Left renal pelvis (tissue), 4 donors: Measurements from ENCODE around the gene VWA3B. TPM values are rescaled to one million over a fixed set of nuclear protein-coding genes. Genes with fewer than 3 reads are reported as not detected.
A peak's percentile ranks its signal among the peaks of the same experiment; 100 is the strongest.

Source experiments
- DNase-seq, 4 donors: peaks; one replicate each; pipeline ENCODE4 v3.0.0-alpha.2; 2013; ENCODE audit warnings: low read depth in 4 of 4, low spot score in 3 of 4
- polyA plus RNA-seq, 4 donors: library from polyadenylated mRNA; unstranded; fragments of 120-200 nt; gene quantifications; one replicate each; pipeline ENCODE4 v1.2.1, GENCODE V29; 2013; ENCODE audit not compliant: insufficient read length in 4 of 4

VWA3B gene
- polyA plus RNA-seq, 4 donors, result 0.26 to 0.94 (median 0.70) TPM

- no peak for DNase-seq
Measured at GRCh38 chr2:98170076-98170475, 83.1 kb downstream of the VWA3B start.

GRCh38 chr2:98172150-98172765 lies 85.3 kb downstream of the VWA3B start:
- no peak for DNase-seq

GRCh38 chr2:98172951-98173350 lies 86.0 kb downstream of the VWA3B start:
- no peak for DNase-seq

- DNase-seq, result no peak
Measured at GRCh38 chr2:98175811-98176210, 88.8 kb downstream of the VWA3B start.

GRCh38 chr2:98177286-98177685 lies 90.3 kb downstream of the VWA3B start:
- no peak for DNase-seq

- DNase-seq, result no peak
Measured at GRCh38 chr2:98177986-98178385, 91.0 kb downstream of the VWA3B start.

GRCh38 chr2:98180456-98180855 lies 93.5 kb downstream of the VWA3B start:
- no peak for DNase-seq

- no peak for DNase-seq
Measured at GRCh38 chr2:98181346-98181745, 94.4 kb downstream of the VWA3B start.

GRCh38 chr2:98185801-98186200 lies 98.8 kb downstream of the VWA3B start:
- no peak for DNase-seq

GRCh38 chr2:98187194-98187593 lies 100.2 kb downstream of the VWA3B start:
- no peak for DNase-seq

GRCh38 chr2:98188351-98189046 lies 101.5 kb downstream of the VWA3B start:
- no peak for DNase-seq

GRCh38 chr2:98191883-98192282 lies 104.9 kb downstream of the VWA3B start:
- DNase-seq, result no peak

GRCh38 chr2:98201576-98201975 lies 114.6 kb downstream of the VWA3B start:
- DNase-seq, result no peak

GRCh38 chr2:98205889-98206288 lies 118.9 kb downstream of the VWA3B start:
- no peak for DNase-seq

- DNase-seq, result peak; percentile 18 to 25 (median 20)
Measured at GRCh38 chr2:98212092-98213000, 125.4 kb downstream of the VWA3B start.

- no peak for DNase-seq
Measured at GRCh38 chr2:98216616-98217015, 129.6 kb downstream of the VWA3B start.

- DNase-seq, result no peak
Measured at GRCh38 chr2:98219152-98219551, 132.2 kb downstream of the VWA3B start.

GRCh38 chr2:98233941-98234340 lies 147.0 kb downstream of the VWA3B start:
- DNase-seq, result no peak

GRCh38 chr2:98234776-98235175 lies 147.8 kb downstream of the VWA3B start:
- DNase-seq, result no peak

GRCh38 chr2:98236935-98237334 lies 150.0 kb downstream of the VWA3B start:
- DNase-seq, result no peak

GRCh38 chr2:98240786-98241398 lies 153.9 kb downstream of the VWA3B start:
- DNase-seq, result no peak
